HTERT RPE-1 (cell line): Measurements from ENCODE around the gene APOA1.
"Not testable (repeated sequence)": the region's sequence is repeated elsewhere in the genome, so short reads cannot be mapped to it uniquely, and the experiment has no call there.

Source experiments
- in situ Hi-C: fragments of 300-500 bp; cut with MboI; formaldehyde crosslinking; loops from 4 replicates; pipeline ENCODE4 v1.14.3; 2020; ENCODE audit warnings: low sequenced_read_pairs

The APOA1 gene

GRCh38 chr11:116821050-116821918, 16.1 kb downstream of the APOA1 start:
- in situ Hi-C loops, result no loop called here

- in situ Hi-C loops, result no loop called here
Measured at GRCh38 chr11:116819049-116819448, 18.4 kb downstream of the APOA1 start.

- in situ Hi-C loops, result no loop called here
Measured at GRCh38 chr11:116814502-116814901, 22.9 kb downstream of the APOA1 start.

- in situ Hi-C loops, result no loop called here
Measured at GRCh38 chr11:116813781-116814471, 23.5 kb downstream of the APOA1 start.

- in situ Hi-C loops, result no loop called here
Measured at GRCh38 chr11:116813170-116813569, 24.3 kb downstream of the APOA1 start.

GRCh38 chr11:116812109-116812508, 25.3 kb downstream of the APOA1 start:
- in situ Hi-C loops, result no loop called here

- in situ Hi-C loops, result no loop called here
Measured at GRCh38 chr11:116811194-116811593, 26.2 kb downstream of the APOA1 start.

GRCh38 chr11:116808262-116809175, 28.9 kb downstream of the APOA1 start:
- in situ Hi-C loops, result no loop called here

- in situ Hi-C loops, result no loop called here
Measured at GRCh38 chr11:116807601-116808261, 29.7 kb downstream of the APOA1 start.

GRCh38 chr11:116804001-116804400, 33.4 kb downstream of the APOA1 start:
- in situ Hi-C loops, result no loop called here

- in situ Hi-C loops, result not testable (repeated sequence)
Measured at GRCh38 chr11:116801662-116802061, 35.8 kb downstream of the APOA1 start.

- in situ Hi-C loops, result no loop called here
Measured at GRCh38 chr11:116800610-116801009, 36.8 kb downstream of the APOA1 start.

- in situ Hi-C loops, result no loop called here
Measured at GRCh38 chr11:116798368-116798767, 39.1 kb downstream of the APOA1 start.

- in situ Hi-C loops, result no loop called here
Measured at GRCh38 chr11:116797816-116798215, 39.6 kb downstream of the APOA1 start.

- in situ Hi-C loops, result no loop called here
Measured at GRCh38 chr11:116796548-116796947, 40.9 kb downstream of the APOA1 start.

GRCh38 chr11:116794851-116795250, 42.6 kb downstream of the APOA1 start:
- in situ Hi-C loops, result no loop called here

GRCh38 chr11:116793772-116794097, 43.7 kb downstream of the APOA1 start:
- in situ Hi-C loops, result no loop called here

GRCh38 chr11:116792869-116793771, 44.3 kb downstream of the APOA1 start:
- in situ Hi-C loops, result no loop called here

GRCh38 chr11:116792144-116792868, 45.1 kb downstream of the APOA1 start:
- in situ Hi-C loops, result no loop called here
